Measurements from ENCODE around the gene SYT15.
"Not testable (repeated sequence)": the region's sequence is repeated elsewhere in the genome, so short reads cannot be mapped to it uniquely, and the experiment has no call there.

GRCh38 chr10:46565591-46566332 is 13.2 kb upstream of the SYT15 start:
- not testable (repeated sequence) for TF ChIP-seq REST (IDR thresholded peaks at IDR 0.05; ENCODE audit: insufficient read depth in 1 of 2, low read depth in 2 of 2, low read length in 1 of 2); CTCF (IDR thresholded peaks at IDR 0.05)
